ENCODE data around the gene KCNJ2. TPM values are rescaled to one million over a fixed set of nuclear protein-coding genes. Genes with fewer than 3 reads are reported as not detected.

KCNJ2 gene
- total RNA-seq, 4 donors from 2014 or later: 2.7 to 18.0 (median 6.7) TPM

DNA sequence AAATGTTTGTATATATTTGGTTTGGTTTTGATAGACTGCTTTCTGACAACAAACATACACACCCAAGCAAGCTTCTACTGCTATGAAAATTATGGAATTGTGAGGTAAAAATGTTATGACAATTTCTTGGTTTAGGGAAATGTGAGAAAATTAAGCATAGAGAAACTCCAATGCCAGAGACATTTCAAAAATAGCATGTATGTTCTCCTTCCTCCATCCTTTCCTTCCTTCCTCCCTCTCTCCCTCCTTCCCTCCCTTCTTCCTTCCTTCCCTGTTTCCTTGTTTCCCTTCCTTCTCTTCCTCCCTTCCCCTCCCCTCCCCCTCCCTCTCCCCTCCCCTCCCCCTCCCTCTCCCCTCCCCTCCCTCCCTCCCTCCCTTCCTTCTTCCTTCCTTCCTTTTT is 14.9 kb downstream of the KCNJ2 start:
- no peak overlapping the region for H3K27ac ChIP-seq
- TF ChIP-seq, protein P1, sequence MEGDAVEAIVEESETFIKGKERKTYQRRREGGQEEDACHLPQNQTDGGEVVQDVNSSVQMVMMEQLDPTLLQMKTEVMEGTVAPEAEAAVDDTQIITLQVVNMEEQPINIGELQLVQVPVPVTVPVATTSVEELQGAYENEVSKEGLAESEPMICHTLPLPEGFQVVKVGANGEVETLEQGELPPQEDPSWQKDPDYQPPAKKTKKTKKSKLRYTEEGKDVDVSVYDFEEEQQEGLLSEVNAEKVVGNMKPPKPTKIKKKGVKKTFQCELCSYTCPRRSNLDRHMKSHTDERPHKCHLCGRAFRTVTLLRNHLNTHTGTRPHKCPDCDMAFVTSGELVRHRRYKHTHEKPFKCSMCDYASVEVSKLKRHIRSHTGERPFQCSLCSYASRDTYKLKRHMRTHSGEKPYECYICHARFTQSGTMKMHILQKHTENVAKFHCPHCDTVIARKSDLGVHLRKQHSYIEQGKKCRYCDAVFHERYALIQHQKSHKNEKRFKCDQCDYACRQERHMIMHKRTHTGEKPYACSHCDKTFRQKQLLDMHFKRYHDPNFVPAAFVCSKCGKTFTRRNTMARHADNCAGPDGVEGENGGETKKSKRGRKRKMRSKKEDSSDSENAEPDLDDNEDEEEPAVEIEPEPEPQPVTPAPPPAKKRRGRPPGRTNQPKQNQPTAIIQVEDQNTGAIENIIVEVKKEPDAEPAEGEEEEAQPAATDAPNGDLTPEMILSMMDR (IDR thresholded peaks at IDR 0.05): no peak
- TF ChIP-seq POLR2A (IDR thresholded peaks at IDR 0.05) (no peak), EP300 (IDR thresholded peaks at IDR 0.05) (no peak)
- H3K4me1 ChIP-seq: no peaks in the 10 kb centered on the region
- H3K9me3 ChIP-seq: no peaks in the 10 kb centered on the region
- no peak for DNase-seq (ENCODE audit: low spot score in 2 of 2)
- no peak overlapping the region for H3K4me3 ChIP-seq
- H3K27me3 ChIP-seq: no peaks in the 10 kb centered on the region
- no peaks in the 10 kb centered on the region for H3K36me3 ChIP-seq

DNA sequence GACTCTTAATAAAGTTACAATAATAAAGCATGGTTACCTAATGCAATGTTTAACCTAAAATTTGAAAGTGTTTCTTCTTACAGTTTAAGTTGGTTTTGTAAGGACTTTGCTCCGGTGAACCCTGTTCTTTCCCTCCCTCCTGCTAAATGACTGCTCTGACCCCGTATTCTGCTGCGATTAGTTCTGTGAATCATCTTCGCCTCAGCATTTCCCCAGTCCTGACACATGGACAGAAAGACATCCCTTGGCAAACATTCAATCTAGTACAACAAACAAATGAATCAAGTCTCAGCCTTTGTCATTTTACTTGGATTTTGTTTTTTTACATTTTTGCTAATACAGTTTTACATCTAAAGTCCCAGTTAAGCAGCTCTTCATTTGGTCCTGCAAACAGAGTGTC is 15.4 kb downstream of the KCNJ2 start:
- no peaks in the 10 kb centered on the region for H3K36me3 ChIP-seq
- no peaks in the 10 kb centered on the region for H3K4me1 ChIP-seq
- H3K4me3 ChIP-seq: no peak overlapping the region
- no peaks in the 10 kb centered on the region for H3K9me3 ChIP-seq
- H3K27me3 ChIP-seq: no peaks in the 10 kb centered on the region
- DNase-seq (ENCODE audit: low spot score in 2 of 2): no peak
- 64% methylated on average over 4 of the region's 4 CpGs for WGBS, 2 donors
- no peak overlapping the region for H3K27ac ChIP-seq
- TF ChIP-seq, protein P1 (IDR thresholded peaks at IDR 0.05): no peak
- TF ChIP-seq POLR2A (IDR thresholded peaks at IDR 0.05) (no peak), EP300 (IDR thresholded peaks at IDR 0.05) (no peak)

DNA sequence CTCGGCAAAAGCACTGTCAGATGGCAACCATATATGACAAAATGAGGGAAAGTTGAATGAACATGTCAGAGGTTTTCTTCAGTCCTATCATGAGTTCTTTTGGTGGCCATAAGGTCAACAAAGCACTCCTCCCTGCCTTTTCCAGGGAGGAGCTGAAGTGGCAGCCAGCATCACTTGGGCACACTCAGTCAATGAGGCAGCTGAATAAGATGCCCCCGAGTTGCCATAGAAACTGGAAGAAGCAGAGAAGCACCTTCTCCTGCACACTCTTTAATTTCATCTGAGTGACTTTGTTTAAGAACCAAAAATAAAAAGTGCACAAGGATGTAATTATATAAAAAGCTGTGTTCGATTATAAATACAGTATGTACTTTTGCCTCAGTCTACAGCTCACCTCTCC is 16.0 kb downstream of the KCNJ2 start:
- H3K4me3 ChIP-seq: no peak overlapping the region
- no peak for DNase-seq (ENCODE audit: low spot score in 2 of 2)
- no peaks in the 10 kb centered on the region for H3K36me3 ChIP-seq
- 86 to 88% methylated on average over 3 of the region's 3 CpGs for WGBS, 2 donors
- H3K27me3 ChIP-seq: no peaks in the 10 kb centered on the region
- no peaks in the 10 kb centered on the region for H3K9me3 ChIP-seq
- H3K27ac ChIP-seq: no peak overlapping the region
- H3K4me1 ChIP-seq: no peaks in the 10 kb centered on the region
- TF ChIP-seq, protein P1 (IDR thresholded peaks at IDR 0.05): no peak
- TF ChIP-seq EP300 (IDR thresholded peaks at IDR 0.05) (no peak), POLR2A (IDR thresholded peaks at IDR 0.05) (no peak)

DNA sequence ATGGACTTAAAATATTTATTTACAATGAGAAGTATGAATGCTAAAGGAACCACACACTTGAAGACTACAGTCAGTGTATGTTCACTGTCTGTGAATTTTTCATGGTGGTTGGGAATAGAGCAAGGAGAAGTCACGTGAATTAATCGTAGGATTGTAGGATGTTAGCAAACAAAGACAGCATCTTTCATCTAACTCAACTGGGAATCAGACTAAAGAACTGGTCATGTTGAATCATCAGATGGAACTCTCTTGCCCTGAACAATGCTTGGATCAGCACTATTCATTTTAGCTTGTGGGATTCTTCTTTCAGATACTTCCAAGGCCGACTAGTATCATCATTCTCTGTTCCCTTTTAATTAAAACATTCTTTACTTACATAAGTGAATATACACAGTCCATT is 18.1 kb downstream of the KCNJ2 start:
- H3K36me3 ChIP-seq: no peaks in the 10 kb centered on the region
- TF ChIP-seq, protein P1 (IDR thresholded peaks at IDR 0.05): no peak
- no peak for TF ChIP-seq POLR2A (IDR thresholded peaks at IDR 0.05)
- no peak for TF ChIP-seq EP300 (IDR thresholded peaks at IDR 0.05)
- no peaks in the 10 kb centered on the region for H3K27me3 ChIP-seq
- DNase-seq (ENCODE audit: low spot score in 2 of 2): no peak
- H3K4me3 ChIP-seq: no peak overlapping the region
- H3K27ac ChIP-seq: no peak overlapping the region
- H3K4me1 ChIP-seq: no peaks in the 10 kb centered on the region
- H3K9me3 ChIP-seq: no peaks in the 10 kb centered on the region
- WGBS, 2 donors: 75 to 77% methylated on average over 3 of the region's 3 CpGs

DNA sequence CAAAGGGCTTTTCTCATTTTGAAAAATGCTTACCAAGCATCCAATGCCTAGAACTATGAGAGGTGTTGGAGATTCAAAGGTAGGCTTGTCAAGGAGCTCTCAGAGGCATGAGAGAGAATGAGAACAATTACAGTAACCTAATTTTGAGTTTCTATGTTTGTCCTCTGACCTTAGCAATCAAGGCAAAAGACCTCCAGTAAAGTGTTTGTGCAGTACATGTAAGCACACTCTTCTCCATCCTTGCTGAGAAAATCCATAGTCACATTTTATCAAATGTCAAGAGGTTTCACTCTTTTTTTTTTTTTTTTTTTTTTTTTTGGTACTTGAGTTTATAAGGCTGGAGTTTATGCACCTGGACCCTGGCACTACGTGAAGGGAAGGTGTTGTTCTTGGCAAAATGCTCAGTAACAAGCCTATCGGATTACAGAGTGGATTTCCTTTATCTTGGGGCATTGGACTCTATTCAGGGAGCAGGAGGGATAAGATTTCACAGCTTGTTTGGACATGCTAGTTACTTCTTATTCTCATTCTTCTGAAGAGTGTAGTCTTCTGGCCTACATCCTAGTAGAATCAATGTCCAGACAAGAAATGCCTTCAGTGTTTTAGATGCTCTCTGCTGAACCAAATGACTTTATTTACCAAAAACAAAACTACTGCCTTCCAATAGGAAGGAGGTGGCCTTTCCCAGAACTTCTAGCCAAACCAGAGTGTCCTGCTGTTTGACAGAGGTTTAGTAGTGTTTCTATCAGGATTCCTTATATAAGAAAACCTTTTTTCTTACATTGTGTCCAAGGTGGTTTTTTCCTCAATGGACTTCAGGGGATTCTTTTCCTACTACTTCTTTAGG is 21.9 kb downstream of the KCNJ2 start:
- H3K4me3 ChIP-seq: no peak overlapping the region
- no peaks in the 10 kb centered on the region for H3K36me3 ChIP-seq
- TF ChIP-seq POLR2A (IDR thresholded peaks at IDR 0.05): no peak
- TF ChIP-seq, protein P1 (IDR thresholded peaks at IDR 0.05): no peak
- no peak for TF ChIP-seq EP300 (IDR thresholded peaks at IDR 0.05)
- no peak overlapping the region for H3K27ac ChIP-seq
- H3K9me3 ChIP-seq: no peaks in the 10 kb centered on the region
- no peaks in the 10 kb centered on the region for H3K4me1 ChIP-seq
- H3K27me3 ChIP-seq: no peaks in the 10 kb centered on the region
- 43 to 55% methylated on average over 2 of the region's 2 CpGs for WGBS, 2 donors
- DNase-seq (ENCODE audit: low spot score in 2 of 2): no peak

Measured in tibial nerve (tissue), 4 donors.